GM12892 (cell line): ENCODE results near the gene FHAD1.

Experiments
- POLR2A ChIP-seq: IDR thresholded peaks from 2 replicates; pipeline ENCODE4 v1.6.1; 2011; ENCODE audit warnings: low read depth, low read length, control low read depth
- POLR2AphosphoS5 ChIP-seq: IDR thresholded peaks from 2 replicates; pipeline ENCODE4 v1.6.1; 2011; ENCODE audit warnings: low read depth, low read length, control low read depth

GRCh38 chr1:15243275-15244043 is 3.6 kb upstream of the FHAD1 start:
- TF ChIP-seq POLR2A (no peak), POLR2AphosphoS5 (no peak)
